ENCODE data around the gene USP9X.
"Not testable (repeated sequence)": the region's sequence is repeated elsewhere in the genome, so short reads cannot be mapped to it uniquely, and the experiment has no call there.

Gene USP9X

GRCh38 chrX:41258871-41259270 lies 173.6 kb downstream of the USP9X start:
- Histone ChIP-seq H3K4me3 (no peak overlapping the region), H3K27ac (no peak overlapping the region), H3K9me3 (peaks cover 10% of the 10 kb centered on the region), H3K4me1 (no peaks in the 10 kb centered on the region), H3K9ac (no peak overlapping the region), H4K20me1 (no peaks in the 10 kb centered on the region), H3K4me2 (no peak overlapping the region), H3K27me3 (no peaks in the 10 kb centered on the region), H3K36me3 (no peaks in the 10 kb centered on the region)
- TF ChIP-seq Cebpa-rat (IDR thresholded peaks at IDR 0.05) = no peak

- no peaks in the 10 kb centered on the region for H4K20me1 ChIP-seq
- no peaks in the 10 kb centered on the region for H3K36me3 ChIP-seq
- peaks cover 10% of the 10 kb centered on the region for H3K9me3 ChIP-seq
- no peak overlapping the region for H3K4me3 ChIP-seq
- H3K4me2 ChIP-seq = no peak overlapping the region
- H3K27me3 ChIP-seq = no peaks in the 10 kb centered on the region
- H3K27ac ChIP-seq = no peak overlapping the region
- no peak overlapping the region for H3K9ac ChIP-seq
- no peak for TF ChIP-seq Cebpa-rat (IDR thresholded peaks at IDR 0.05)
- H3K4me1 ChIP-seq = no peaks in the 10 kb centered on the region
These were observed 174.3 kb downstream of the USP9X start for GRCh38 chrX:41259516-41259915.

- no peak overlapping the region for H3K27ac ChIP-seq
- no peaks in the 10 kb centered on the region for H3K36me3 ChIP-seq
- H3K9ac ChIP-seq = no peak overlapping the region
- H3K27me3 ChIP-seq = no peaks in the 10 kb centered on the region
- H3K9me3 ChIP-seq = peaks cover 10% of the 10 kb centered on the region
- no peaks in the 10 kb centered on the region for H3K4me1 ChIP-seq
- H3K4me3 ChIP-seq = no peak overlapping the region
- TF ChIP-seq Cebpa-rat (IDR thresholded peaks at IDR 0.05) = no peak
- H4K20me1 ChIP-seq = no peaks in the 10 kb centered on the region
- H3K4me2 ChIP-seq = no peak overlapping the region
These were observed 180.4 kb downstream of the USP9X start for GRCh38 chrX:41265615-41266014.

GRCh38 chrX:41273638-41274037 lies 188.4 kb downstream of the USP9X start:
- no peak overlapping the region for H3K27ac ChIP-seq
- no peak overlapping the region for H3K9ac ChIP-seq
- TF ChIP-seq Cebpa-rat (IDR thresholded peaks at IDR 0.05) = 0 out of 2 replicates have a peak, but pooled peaks have one; percentile 25
- peaks cover 11% of the 10 kb centered on the region for H3K4me1 ChIP-seq
- no peak overlapping the region for H3K4me3 ChIP-seq
- H3K36me3 ChIP-seq = no peaks in the 10 kb centered on the region
- peaks cover 5% of the 10 kb centered on the region; the same call in 1 of the 2 replicates for H4K20me1 ChIP-seq
- no peaks in the 10 kb centered on the region for H3K9me3 ChIP-seq
- no peak overlapping the region for H3K4me2 ChIP-seq
- peaks cover 43% of the 10 kb centered on the region for H3K27me3 ChIP-seq

- peak overlapping the region; percentile 52 for H3K27ac ChIP-seq
- H3K36me3 ChIP-seq = no peaks in the 10 kb centered on the region
- TF ChIP-seq Cebpa-rat (IDR thresholded peaks at IDR 0.05) = no peak
- H3K27me3 ChIP-seq = peaks cover 46% of the 10 kb centered on the region
- H3K4me3 ChIP-seq = peak overlapping the region; percentile 64
- H3K4me1 ChIP-seq = peaks cover 11% of the 10 kb centered on the region
- peak overlapping the region; percentile 83 for H3K4me2 ChIP-seq
- H4K20me1 ChIP-seq = peaks cover 5% of the 10 kb centered on the region; the same call in 1 of the 2 replicates
- peak overlapping the region; percentile 62 for H3K9ac ChIP-seq
- no peaks in the 10 kb centered on the region for H3K9me3 ChIP-seq
These were observed 190.7 kb downstream of the USP9X start for GRCh38 chrX:41275661-41276609.

GRCh38 chrX:41276661-41277506 lies 191.6 kb downstream of the USP9X start:
- peak overlapping the region; percentile 64 for H3K4me3 ChIP-seq
- TF ChIP-seq Cebpa-rat (IDR thresholded peaks at IDR 0.05) = no peak
- H3K4me1 ChIP-seq = peaks cover 11% of the 10 kb centered on the region
- H3K27ac ChIP-seq = peak overlapping the region; percentile 52
- peaks cover 5% of the 10 kb centered on the region; the same call in 1 of the 2 replicates for H4K20me1 ChIP-seq
- H3K9ac ChIP-seq = peak overlapping the region; percentile 62
- no peaks in the 10 kb centered on the region for H3K36me3 ChIP-seq
- no peaks in the 10 kb centered on the region for H3K9me3 ChIP-seq
- H3K27me3 ChIP-seq = peaks cover 46% of the 10 kb centered on the region
- H3K4me2 ChIP-seq = peak overlapping the region; percentile 83

GRCh38 chrX:41282307-41282706 lies 197.1 kb downstream of the USP9X start:
- not testable (repeated sequence) for H3K9me3 ChIP-seq

GRCh38 chrX:41285928-41286327 lies 200.7 kb downstream of the USP9X start:
- H3K4me2 ChIP-seq, H3K9ac ChIP-seq, H4K20me1 ChIP-seq, H3K27me3 ChIP-seq, H3K27ac ChIP-seq, H3K4me3 ChIP-seq, H3K36me3 ChIP-seq, H3K9me3 ChIP-seq: not testable (repeated sequence)
- H3K4me1 ChIP-seq = peaks cover 14% of the 10 kb centered on the region

More at GRCh38 chrX:41282307-41282706, 197.1 kb downstream of the USP9X start:
- H3K27ac ChIP-seq, H3K4me3 ChIP-seq, H3K4me2 ChIP-seq, H4K20me1 ChIP-seq, H3K36me3 ChIP-seq, H3K4me1 ChIP-seq, H3K9ac ChIP-seq: not testable (repeated sequence)
- peaks cover 17% of the 10 kb centered on the region for H3K27me3 ChIP-seq
